Measurements from ENCODE around the gene SHROOM3.

- TF ChIP-seq POLR2A (IDR thresholded peaks at IDR 0.05) (no peak), CTCF (IDR thresholded peaks at IDR 0.05) (no peak)
These were observed 330.6 kb downstream of the SHROOM3 start for GRCh38 chr4:76765473-76766183.
